GM12878 (cell line): ENCODE results near the gene RFX3. TPM values are rescaled to one million over a fixed set of nuclear protein-coding genes. Genes with fewer than 3 reads are reported as not detected.

Experiments
- ATAC-seq: fragments of 200-7000 bp; cut with Tn5 transposase; 3 replicates; pipeline ENCODE4 v1.9.1; 2020; ENCODE audit warnings: mild to moderate bottlenecking, moderate library complexity
- BruUV-seq: library from RNA; stranded (reverse); fragments of 400-500 nt; replicated peaks from 2 replicates; lab custom pipeline; 2021; lab: Mats Ljungman, UMichigan
- CTCF ChIA-PET: fragments of 300-600 bp; sonication (Branson Sonifier 250); formaldehyde crosslinking; extraction: SDS; loops from one replicate; lab custom pipeline; 2021; ENCODE audit warnings: inconsistent platforms; lab: Yijun Ruan, JAX
- POLR2A ChIA-PET: fragments of 350-600 bp; formaldehyde crosslinking; extraction: SDS; loops from one replicate; lab custom pipeline; 2021; ENCODE audit warnings: inconsistent platforms; lab: Charles Lee
- RAD21 ChIA-PET: fragments of 300-600 bp; sonication (Branson Sonifier 250); formaldehyde crosslinking; loops from one replicate; lab custom pipeline; 2023; ENCODE audit warnings: antibody characterized with exemption; ENCODE audit not compliant: unreplicated experiment; lab: Charles Lee
- SMC1A ChIA-PET: fragments of 300-600 bp; sonication (Branson Sonifier 250); formaldehyde crosslinking; loops from one replicate; lab custom pipeline; 2023; ENCODE audit not compliant: unreplicated experiment, uncharacterized antibody; lab: Charles Lee
- DNase-seq: peaks from one replicate; pipeline ENCODE4 v3.0.0-alpha.2; 2011; ENCODE audit warnings: low read depth, low spot score
- FAIRE-seq: peaks from 3 replicates; lab custom pipeline; 2011; peaks lifted over from hg19 to GRCh38; lab: Jason Lieb, UNC
- H2AFZ ChIP-seq: 2 replicates; pipeline ENCODE4 v1.6.0; 2011; ENCODE audit warnings: low read depth, low read length, control low read depth; ENCODE audit not compliant: control insufficient read depth
- H3K27ac ChIP-seq: 2 replicates; pipeline ENCODE4 v1.5.1; 2011; ENCODE audit warnings: control low read depth; ENCODE audit not compliant: control insufficient read depth, insufficient read depth
- H3K27me3 ChIP-seq, 2 experiments: replicated peaks in 1 of 2; 2 replicates each; pipeline versions ENCODE4 v1.6.0 to v1.6.1; 2011; ENCODE audit warnings: low read length in 1 of 2; ENCODE audit not compliant: control insufficient read depth in 2 of 2, insufficient read depth in 2 of 2
- H3K36me3 ChIP-seq, 2 experiments: 2 replicates each; pipeline ENCODE4 v1.5.1; 2011; ENCODE audit warnings: low read length in 1 of 2; ENCODE audit not compliant: control insufficient read depth in 2 of 2, insufficient read depth in 2 of 2
- H3K4me1 ChIP-seq: 2 replicates; pipeline ENCODE4 v1.6.1; 2011; ENCODE audit warnings: mild to moderate bottlenecking, low read length, moderate library complexity, mixed read lengths; ENCODE audit not compliant: control insufficient read depth, insufficient read depth
- H3K4me2 ChIP-seq: 2 replicates; pipeline ENCODE4 v1.6.0; 2011; ENCODE audit warnings: control low read depth; ENCODE audit not compliant: control insufficient read depth, insufficient read depth
- H3K4me3 ChIP-seq: fragments of 200-600 bp; sonication (generic); 2 replicates; pipeline ENCODE4 v1.5.1; 2016
- H3K79me2 ChIP-seq: 2 replicates; pipeline ENCODE4 v1.6.0; 2011; ENCODE audit warnings: low read length; ENCODE audit not compliant: control insufficient read depth, insufficient read depth
- H3K9ac ChIP-seq: 2 replicates; pipeline ENCODE4 v1.8.0; 2011; ENCODE audit warnings: low read length, control low read depth, mixed read lengths; ENCODE audit not compliant: control insufficient read depth, insufficient read depth
- H3K9me3 ChIP-seq: replicated peaks from 3 replicates; pipeline ENCODE4 v1.5.1; 2011; ENCODE audit warnings: mild to moderate bottlenecking, low read length; ENCODE audit not compliant: control insufficient read depth, insufficient read depth
- H4K20me1 ChIP-seq: 2 replicates; pipeline ENCODE4 v1.6.0; 2011; ENCODE audit not compliant: control insufficient read depth, insufficient read depth
- E2F4 ChIP-seq: IDR thresholded peaks from 2 replicates; pipeline ENCODE4 v1.6.1; 2012; ENCODE audit warnings: low read depth, low read length, improper control_type of control experiment
- NFIC ChIP-seq: IDR thresholded peaks from 2 replicates; pipeline ENCODE4 v1.6.1; 2012; ENCODE audit warnings: low read depth, mild to moderate bottlenecking, inconsistent platforms, low read length, moderate library complexity
- SMC3 ChIP-seq: IDR thresholded peaks from 2 replicates; pipeline ENCODE4 v1.6.1; 2011; ENCODE audit warnings: low read length, improper control_type of control experiment, borderline replicate concordance
- SP1 ChIP-seq: IDR thresholded peaks from one replicate; pipeline ENCODE4 v1.6.1; 2011; ENCODE audit warnings: low read depth, low read length
- USF1 ChIP-seq: IDR thresholded peaks from 2 replicates; pipeline ENCODE4 v1.6.1; 2011; ENCODE audit warnings: borderline replicate concordance, low read depth, mild to moderate bottlenecking, moderate library complexity, mixed read lengths, low read length; ENCODE audit not compliant: insufficient read depth; ENCODE audit errors: extremely low read length
- ZNF384 ChIP-seq: IDR thresholded peaks from 2 replicates; pipeline ENCODE4 v1.6.1; 2012; ENCODE audit warnings: low read depth, mild to moderate bottlenecking, low read length, improper control_type of control experiment, borderline replicate concordance
- ZNF622 ChIP-seq: fragments of 450-650 bp; IDR thresholded peaks from 2 replicates; pipeline ENCODE4 v1.6.1; 2017; ENCODE audit warnings: mild to moderate bottlenecking, inconsistent platforms
- WGBS: methylation state at CpG from one replicate; pipeline ENCODE4 v1.1.6; 2016; ENCODE audit warnings: low lambda C conversion rate; ENCODE audit not compliant: insufficient replicate concordance, insufficient coverage; ENCODE audit errors: missing lambda C conversion rate; 5-methylcytosine and 5-hydroxymethylcytosine counted together
- in situ Hi-C: fragments of 300-500 bp; cut with MboI; formaldehyde crosslinking; loops from 9 replicates; pipeline ENCODE4 v1.14.3; 2018; ENCODE audit warnings: mixed read lengths
- intact Hi-C: fragments of 100-400 bp; cut with micrococcal nuclease; formaldehyde crosslinking; loops from one replicate; pipeline ENCODE4 v1.14.2; 2022; ENCODE audit not compliant: unreplicated experiment
- polyA plus RNA-seq, 11 experiments: library from polyadenylated mRNA; depleted of rRNA in 4 of 11; unstranded in 6 of 11; stranded (reverse) in 5 of 11; fragments of >200 nt; fragmentation: Nextera tagmentation in 4 of 11; fragmentation: Illumina TruSeq in 1 of 11; extraction: Ambion mirVana in 4 of 11; extraction: Trizol in 1 of 11; gene quantifications; 1 replicate in 1 of 11; 2 replicates in 10 of 11; pipeline versions ENCODE4 v1.2.1 to v1.2.3, GENCODE V29; 2011 to 2016; ENCODE audit warnings: inconsistent platforms in 2 of 11, missing spikeins in 2 of 11, low read depth in 1 of 11
- total RNA-seq, 4 experiments: library from RNA; depleted of rRNA in 3 of 4; stranded (reverse); fragments of >200 nt in 3 of 4; fragmentation: Illumina TruSeq in 1 of 4; extraction: Trizol in 1 of 4; gene quantifications; 2 replicates each; pipeline versions ENCODE4 v1.2.1 to v1.2.3, GENCODE V29; 2013 to 2021
- TF ChIP-seq, protein P1 (sequence below): fragments of 450-650 bp; IDR thresholded peaks from 2 replicates; pipeline ENCODE4 v1.6.1; 2017; ENCODE audit warnings: mild to moderate bottlenecking, moderate library complexity

RFX3 gene
- total and polyA plus RNA-seq, 10 of the 15 experiments (the other 5 are each of a cell fraction or from before 2014, with no cell fraction given): 1.2 to 26.4 (median 6.7) TPM

GRCh38 chr9:3434594-3434993, 91.2 kb downstream of the RFX3 start (continued):
- TF ChIP-seq NFIC (no peak), USF1 (no peak)

DNA sequence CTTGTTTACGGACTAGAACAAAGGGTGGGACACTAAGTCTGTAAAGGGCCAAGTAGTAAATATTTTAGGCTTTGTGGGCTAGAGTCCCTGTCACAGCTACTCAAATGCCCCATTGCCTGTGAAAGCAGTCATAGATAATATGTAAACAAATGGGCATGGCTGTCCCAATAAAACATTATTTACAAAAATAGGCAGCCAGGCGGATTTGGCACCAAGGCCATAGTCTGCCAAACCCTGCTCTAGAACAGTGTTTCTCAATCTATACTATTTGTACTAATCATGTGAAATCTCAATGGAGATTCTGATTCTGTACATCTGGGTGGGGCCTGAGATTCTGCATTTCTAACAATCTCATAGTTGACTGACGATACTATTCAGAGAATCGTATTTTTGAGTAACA, 92.0 kb downstream of the RFX3 start:
- H3K4me1 ChIP-seq: no peaks in the 10 kb centered on the region

More for the DNA sequence above, 92.0 kb downstream of the RFX3 start:
- H3K27ac ChIP-seq: no peak overlapping the region
- in situ Hi-C loops: no loop called here
- no peaks in the 10 kb centered on the region for H3K27me3 ChIP-seq
- POLR2A ChIA-PET: no interaction called here
- intact Hi-C loops: no loop called here
- no peak for TF ChIP-seq ZNF622
- TF ChIP-seq SP1: no peak
- TF ChIP-seq, protein P1, sequence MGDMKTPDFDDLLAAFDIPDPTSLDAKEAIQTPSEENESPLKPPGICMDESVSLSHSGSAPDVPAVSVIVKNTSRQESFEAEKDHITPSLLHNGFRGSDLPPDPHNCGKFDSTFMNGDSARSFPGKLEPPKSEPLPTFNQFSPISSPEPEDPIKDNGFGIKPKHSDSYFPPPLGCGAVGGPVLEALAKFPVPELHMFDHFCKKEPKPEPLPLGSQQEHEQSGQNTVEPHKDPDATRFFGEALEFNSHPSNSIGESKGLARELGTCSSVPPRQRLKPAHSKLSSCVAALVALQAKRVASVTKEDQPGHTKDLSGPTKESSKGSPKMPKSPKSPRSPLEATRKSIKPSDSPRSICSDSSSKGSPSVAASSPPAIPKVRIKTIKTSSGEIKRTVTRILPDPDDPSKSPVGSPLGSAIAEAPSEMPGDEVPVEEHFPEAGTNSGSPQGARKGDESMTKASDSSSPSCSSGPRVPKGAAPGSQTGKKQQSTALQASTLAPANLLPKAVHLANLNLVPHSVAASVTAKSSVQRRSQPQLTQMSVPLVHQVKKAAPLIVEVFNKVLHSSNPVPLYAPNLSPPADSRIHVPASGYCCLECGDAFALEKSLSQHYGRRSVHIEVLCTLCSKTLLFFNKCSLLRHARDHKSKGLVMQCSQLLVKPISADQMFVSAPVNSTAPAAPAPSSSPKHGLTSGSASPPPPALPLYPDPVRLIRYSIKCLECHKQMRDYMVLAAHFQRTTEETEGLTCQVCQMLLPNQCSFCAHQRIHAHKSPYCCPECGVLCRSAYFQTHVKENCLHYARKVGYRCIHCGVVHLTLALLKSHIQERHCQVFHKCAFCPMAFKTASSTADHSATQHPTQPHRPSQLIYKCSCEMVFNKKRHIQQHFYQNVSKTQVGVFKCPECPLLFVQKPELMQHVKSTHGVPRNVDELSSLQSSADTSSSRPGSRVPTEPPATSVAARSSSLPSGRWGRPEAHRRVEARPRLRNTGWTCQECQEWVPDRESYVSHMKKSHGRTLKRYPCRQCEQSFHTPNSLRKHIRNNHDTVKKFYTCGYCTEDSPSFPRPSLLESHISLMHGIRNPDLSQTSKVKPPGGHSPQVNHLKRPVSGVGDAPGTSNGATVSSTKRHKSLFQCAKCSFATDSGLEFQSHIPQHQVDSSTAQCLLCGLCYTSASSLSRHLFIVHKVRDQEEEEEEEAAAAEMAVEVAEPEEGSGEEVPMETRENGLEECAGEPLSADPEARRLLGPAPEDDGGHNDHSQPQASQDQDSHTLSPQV: no peak
- TF ChIP-seq E2F4: no peak
- no peak for TF ChIP-seq ZNF384
- no peak for TF ChIP-seq SMC3
- TF ChIP-seq, all 136 proteins: peak for 0
- FAIRE-seq (no peak), DNase-seq (no peak), ATAC-seq (no peak)
- Histone ChIP-seq H3K36me3 (peaks cover 0 to 2% of the 10 kb centered on the region in 2 experiments; a peak in 1 of 4 replicates), H3K79me2 (no peaks in the 10 kb centered on the region), H3K4me2 (no peak overlapping the region), H2AFZ (no peak overlapping the region), H4K20me1 (no peaks in the 10 kb centered on the region), H3K9me3 (no peaks in the 10 kb centered on the region; the same call in 2 of the 3 replicates), H3K9ac (no peak overlapping the region), H3K4me3 (no peak overlapping the region)
- ChIA-PET SMC1A (interaction anchor here (0.8 kb wide), 1 partner anchor 156 kb away, joined by 3 read pairs; no protein-coding TSS in a partner anchor), CTCF (interaction anchor here (0.6 to 3.3 kb wide), 4 partner anchors 8 to 590 kb away, joined by 3 to 18 read pairs (median 3); partner anchors contain the start of gene PUM3), RAD21 (no interaction called here)
- 96% methylated on average over 4 of the region's 4 CpGs for WGBS
- no TSS peak for BruUV-seq
